Measurements from ENCODE around the gene APELA. TPM values are rescaled to one million over a fixed set of nuclear protein-coding genes. Genes with fewer than 3 reads are reported as not detected.

APELA gene
- total RNA-seq, 1 donor from 2014 or later, result not detected

GRCh38 chr4:164945146-164945545 is 68.2 kb downstream of the APELA start:
- intact Hi-C loops (cut with micrococcal nuclease), result no loop called here
- no peak for ATAC-seq (ENCODE audit: low read depth)
- ChIA-PET POLR2A (no interaction called here), CTCF (no interaction called here)
- DNase-seq, result no peak
- Mint-ChIP-seq H3K4me1 (no peaks in the 10 kb centered on the region), H3K27ac (no peak overlapping the region), H3K36me3 (ENCODE audit: low read depth) (no peaks in the 10 kb centered on the region), H3K9me3 (no peaks in the 10 kb centered on the region), H3K27me3 (peaks cover 21% of the 10 kb centered on the region), H3K4me3 (no peak overlapping the region)
- TF ChIP-seq, protein P1, sequence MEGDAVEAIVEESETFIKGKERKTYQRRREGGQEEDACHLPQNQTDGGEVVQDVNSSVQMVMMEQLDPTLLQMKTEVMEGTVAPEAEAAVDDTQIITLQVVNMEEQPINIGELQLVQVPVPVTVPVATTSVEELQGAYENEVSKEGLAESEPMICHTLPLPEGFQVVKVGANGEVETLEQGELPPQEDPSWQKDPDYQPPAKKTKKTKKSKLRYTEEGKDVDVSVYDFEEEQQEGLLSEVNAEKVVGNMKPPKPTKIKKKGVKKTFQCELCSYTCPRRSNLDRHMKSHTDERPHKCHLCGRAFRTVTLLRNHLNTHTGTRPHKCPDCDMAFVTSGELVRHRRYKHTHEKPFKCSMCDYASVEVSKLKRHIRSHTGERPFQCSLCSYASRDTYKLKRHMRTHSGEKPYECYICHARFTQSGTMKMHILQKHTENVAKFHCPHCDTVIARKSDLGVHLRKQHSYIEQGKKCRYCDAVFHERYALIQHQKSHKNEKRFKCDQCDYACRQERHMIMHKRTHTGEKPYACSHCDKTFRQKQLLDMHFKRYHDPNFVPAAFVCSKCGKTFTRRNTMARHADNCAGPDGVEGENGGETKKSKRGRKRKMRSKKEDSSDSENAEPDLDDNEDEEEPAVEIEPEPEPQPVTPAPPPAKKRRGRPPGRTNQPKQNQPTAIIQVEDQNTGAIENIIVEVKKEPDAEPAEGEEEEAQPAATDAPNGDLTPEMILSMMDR (IDR thresholded peaks at IDR 0.05), result no peak

DNA sequence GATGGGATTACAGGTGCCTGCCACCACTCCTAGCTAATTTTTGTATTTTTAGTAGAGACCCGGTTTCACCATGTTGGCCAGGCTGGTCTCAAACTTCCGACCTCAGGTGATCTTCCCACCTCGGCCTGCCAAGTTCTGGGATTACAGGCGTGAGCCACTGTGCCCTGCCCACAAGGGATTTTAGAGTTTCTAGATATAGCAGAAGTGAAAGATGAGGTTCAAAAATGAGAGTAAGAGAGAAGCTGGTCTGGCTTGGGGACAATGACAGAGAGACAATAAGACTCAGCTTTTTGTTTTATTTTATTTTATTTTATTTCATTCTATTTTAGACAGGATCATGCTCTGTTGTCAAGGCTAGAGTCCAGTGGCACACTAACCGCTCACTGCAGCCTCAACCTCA is 69.8 kb downstream of the APELA start:
- ChIA-PET POLR2A (no interaction called here), CTCF (no interaction called here)
- Mint-ChIP-seq H3K4me1 (no peaks in the 10 kb centered on the region), H3K9me3 (no peaks in the 10 kb centered on the region), H3K27ac (no peak overlapping the region), H3K27me3 (peaks cover 25% of the 10 kb centered on the region), H3K36me3 (ENCODE audit: low read depth) (no peaks in the 10 kb centered on the region), H3K4me3 (no peak overlapping the region)
- ATAC-seq (ENCODE audit: low read depth) (no peak), DNase-seq (no peak)
- TF ChIP-seq, protein P1 (IDR thresholded peaks at IDR 0.05), result no peak
- intact Hi-C loops (cut with micrococcal nuclease), result no loop called here

Other genes with a start within 250 kb of the APELA start
- not detected in 2 replicates for gene SMIM31, start 123.0 kb upstream of the APELA start, total RNA-seq
- gene TRIM61, start 100.5 kb downstream of the APELA start, total RNA-seq, result 2.1 and 3.6 TPM in 2 replicates
- not detected in 2 replicates for gene TRIM60, start 154.8 kb downstream of the APELA start, total RNA-seq
- gene TRIM75, start 176.7 kb downstream of the APELA start, total RNA-seq, result not detected in 2 replicates
- 17.0 and 19.3 TPM in 2 replicates for gene TMEM192, start 235.7 kb downstream of the APELA start, total RNA-seq